RCC 7860 (cell line): ENCODE results near the gene RGS5.
"Not testable (repeated sequence)": the region's sequence is repeated elsewhere in the genome, so short reads cannot be mapped to it uniquely, and the experiment has no call there.

Source experiments
- DNase-seq: peaks from one replicate; pipeline ENCODE4 v3.0.0-alpha.2; 2015; ENCODE audit warnings: low spot score
- FAIRE-seq: peaks from 2 replicates; lab custom pipeline; 2012; peaks lifted over from hg19 to GRCh38; lab: Jason Lieb, UNC

RGS5 gene, protein sequence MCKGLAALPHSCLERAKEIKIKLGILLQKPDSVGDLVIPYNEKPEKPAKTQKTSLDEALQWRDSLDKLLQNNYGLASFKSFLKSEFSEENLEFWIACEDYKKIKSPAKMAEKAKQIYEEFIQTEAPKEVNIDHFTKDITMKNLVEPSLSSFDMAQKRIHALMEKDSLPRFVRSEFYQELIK

DNA sequence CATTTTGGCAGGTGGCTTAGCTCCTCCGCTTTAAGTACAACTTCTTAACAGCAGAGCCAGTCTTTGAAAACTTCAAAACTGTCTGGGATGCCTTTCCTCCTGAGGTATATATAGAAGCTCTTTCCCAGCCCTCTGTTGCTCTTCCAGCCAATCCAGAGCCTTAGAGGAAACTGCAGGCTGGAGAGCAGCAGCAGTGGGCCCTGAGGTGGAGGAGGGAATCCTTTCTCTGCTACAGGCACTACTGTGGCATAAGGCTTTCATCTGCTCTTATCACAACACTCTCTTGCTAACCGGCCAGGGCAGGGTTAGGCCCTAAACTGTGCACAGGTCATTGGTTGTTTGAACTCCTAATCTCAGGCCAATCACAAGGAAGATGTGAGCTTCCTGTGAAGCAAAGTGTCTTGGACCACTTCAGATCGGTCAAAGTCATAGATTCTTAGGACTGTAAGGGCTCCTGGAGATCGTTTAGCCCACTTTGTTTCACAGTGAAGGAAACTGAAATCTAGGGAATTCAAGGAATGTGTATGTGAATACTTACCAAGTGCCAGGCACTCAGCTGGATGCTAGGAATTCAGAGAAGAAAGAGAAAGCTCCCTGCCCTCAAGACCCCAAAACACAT is at the start of gene RGS5:
Gene RGS5, minus strand, starts transcription at position 84 of the 619 bp plus-strand sequence. Its CDS starts 81 bp downstream, at position 3.
- no peak for FAIRE-seq

GRCh38 chr1:163250382-163250974 is 47.8 kb upstream of the RGS5 start:
- DNase-seq (no peak), FAIRE-seq (no peak)

More for the DNA sequence above, at the start of gene RGS5:
- no peak for DNase-seq

DNA sequence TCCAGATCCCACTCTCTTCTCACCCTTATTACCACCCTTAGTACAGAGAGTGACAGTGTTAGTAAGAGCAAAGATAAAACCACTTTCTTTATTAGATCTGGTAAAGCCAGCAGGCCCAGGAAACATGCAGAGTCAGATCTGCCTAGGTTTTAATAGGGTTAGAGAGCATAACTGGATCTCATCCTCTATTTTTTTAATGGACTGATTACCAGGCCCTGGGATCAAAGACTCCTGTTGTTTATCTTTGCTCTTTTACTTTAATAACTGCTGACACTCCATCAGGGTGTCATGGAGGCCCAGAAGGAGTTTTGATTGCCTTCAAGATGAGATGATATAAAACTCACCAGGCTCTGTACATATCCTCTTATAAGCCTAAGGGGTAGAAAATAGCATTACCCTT is 45.3 kb upstream of the RGS5 start:
- no peak for DNase-seq
- no peak for FAIRE-seq

DNA sequence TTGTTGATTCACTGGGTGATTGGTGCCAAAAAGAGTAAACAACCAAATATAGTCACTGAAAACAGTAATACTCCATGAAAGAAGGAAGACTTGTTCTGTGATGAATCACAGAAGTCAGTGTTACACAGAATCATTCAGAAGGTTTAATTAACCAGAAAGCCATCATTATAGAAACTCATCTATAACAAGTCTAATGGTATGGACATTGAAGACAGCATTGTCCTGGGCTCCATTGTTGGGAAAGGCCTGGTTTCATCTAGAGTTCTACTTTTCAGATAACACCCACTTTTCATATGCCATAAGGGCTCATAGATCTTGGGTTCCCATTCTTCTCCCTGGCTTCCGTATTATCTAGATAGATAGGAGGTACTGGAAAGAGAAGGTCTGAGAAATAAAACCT is 41.9 kb upstream of the RGS5 start:
- not testable (repeated sequence) for DNase-seq, FAIRE-seq

GRCh38 chr1:163241746-163242145 is 39.0 kb upstream of the RGS5 start:
- FAIRE-seq (no peak), DNase-seq (no peak)

DNA sequence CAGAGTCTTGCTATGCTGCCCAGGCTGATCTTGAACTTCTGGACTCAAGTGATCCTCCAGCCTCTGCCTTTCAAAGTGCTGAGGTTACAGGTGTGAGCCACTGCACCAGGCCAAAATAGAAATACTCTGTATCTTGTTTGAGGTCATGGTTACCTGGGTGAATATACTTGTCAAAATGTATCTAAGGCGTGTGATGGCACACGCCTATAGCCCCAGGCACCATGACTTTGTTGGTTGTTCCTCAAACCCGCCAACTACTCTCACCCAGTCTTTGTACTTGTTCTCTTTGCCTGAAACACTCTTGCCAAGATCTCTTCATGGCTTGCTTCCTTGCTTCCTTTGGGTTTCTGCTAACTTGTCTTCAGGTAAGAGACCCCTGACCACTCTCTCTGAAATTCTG is 38.0 kb upstream of the RGS5 start:
- DNase-seq (no peak), FAIRE-seq (no peak)

GRCh38 chr1:163233643-163234042 is 30.9 kb upstream of the RGS5 start:
- not testable (repeated sequence) for FAIRE-seq

GRCh38 chr1:163231385-163231784 is 28.7 kb upstream of the RGS5 start:
- FAIRE-seq, result no peak

More at GRCh38 chr1:163233643-163234042, 30.9 kb upstream of the RGS5 start:
- not testable (repeated sequence) for DNase-seq

GRCh38 chr1:163230827-163231226 is 28.1 kb upstream of the RGS5 start:
- no peak for DNase-seq
- FAIRE-seq, result no peak

More at GRCh38 chr1:163231385-163231784, 28.7 kb upstream of the RGS5 start:
- DNase-seq, result no peak

- not testable (repeated sequence) for DNase-seq, FAIRE-seq
Observed at GRCh38 chr1:163228271-163228670, 25.6 kb upstream of the RGS5 start.

- DNase-seq (no peak), FAIRE-seq (no peak)
Observed at GRCh38 chr1:163227126-163227525, 24.4 kb upstream of the RGS5 start.

DNA sequence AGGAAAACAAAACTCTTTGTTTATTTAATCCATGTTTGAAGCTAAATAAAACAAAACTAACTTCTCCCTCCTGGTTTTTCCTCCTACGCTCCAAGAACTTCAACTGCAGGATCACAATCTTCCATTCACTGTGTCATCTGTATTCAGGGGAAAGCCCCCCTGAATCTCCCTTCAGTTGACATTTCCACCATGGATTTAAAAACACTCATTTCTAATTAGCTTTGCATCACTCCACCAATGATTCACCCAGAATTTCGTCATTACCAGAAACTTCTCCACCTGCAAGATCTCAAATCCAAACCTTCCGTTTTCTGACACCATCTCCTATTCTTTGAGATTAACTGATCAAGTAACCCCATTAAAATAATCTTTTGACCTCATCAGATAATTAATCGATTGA is 10.9 kb upstream of the RGS5 start:
- FAIRE-seq, result no peak
- DNase-seq, result no peak

- DNase-seq (no peak), FAIRE-seq (no peak)
Observed at GRCh38 chr1:163211667-163212066, 9.0 kb upstream of the RGS5 start.

- DNase-seq, result no peak
- no peak for FAIRE-seq
Observed at GRCh38 chr1:163205513-163205912, 2.8 kb upstream of the RGS5 start.

GRCh38 chr1:163203561-163203960 is 845 bp upstream of the RGS5 start:
- DNase-seq (no peak), FAIRE-seq (no peak)

DNA sequence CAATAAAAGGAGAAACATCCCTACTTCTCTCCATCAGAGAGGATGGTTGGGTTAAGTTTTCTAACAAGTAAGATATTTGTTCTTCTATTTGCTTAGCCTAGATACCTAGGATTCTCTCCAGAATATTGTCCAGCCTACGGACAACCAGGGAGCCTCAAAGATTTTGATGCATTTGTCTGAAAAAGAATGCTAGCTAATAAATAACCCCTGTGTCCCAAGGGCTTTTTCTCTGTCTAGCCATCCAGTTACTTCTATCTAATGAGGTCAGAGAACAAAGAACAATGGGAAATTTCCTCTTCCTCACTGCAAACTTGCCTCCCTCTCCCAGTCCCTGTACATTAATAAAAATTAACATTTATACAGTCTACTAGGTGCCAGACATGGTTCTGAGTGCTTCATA is 810 bp downstream of the RGS5 start:
- DNase-seq (no peak), FAIRE-seq (no peak)

GRCh38 chr1:163197022-163197421 is 5.7 kb downstream of the RGS5 start:
- no peak for DNase-seq
- no peak for FAIRE-seq

DNA sequence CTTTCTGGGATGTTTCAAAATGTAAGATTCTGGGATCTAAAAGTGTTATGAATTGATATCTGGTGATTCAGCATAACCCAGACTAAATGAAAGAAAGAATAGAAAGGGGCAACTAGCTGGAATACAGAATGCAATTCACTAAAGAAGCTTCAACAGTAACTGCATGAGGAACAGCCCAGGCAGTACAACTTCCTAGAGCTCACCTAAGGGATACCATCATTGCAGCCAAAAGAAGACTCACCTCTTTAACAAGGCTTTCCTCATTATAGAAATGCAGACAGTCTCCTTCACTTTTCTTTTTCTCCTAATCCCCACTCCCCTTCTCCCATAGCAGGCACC is 6.3 kb downstream of the RGS5 start:
- DNase-seq (no peak), FAIRE-seq (no peak)

GRCh38 chr1:163195728-163196448 is 6.8 kb downstream of the RGS5 start:
- FAIRE-seq (no peak), DNase-seq (no peak)

DNA sequence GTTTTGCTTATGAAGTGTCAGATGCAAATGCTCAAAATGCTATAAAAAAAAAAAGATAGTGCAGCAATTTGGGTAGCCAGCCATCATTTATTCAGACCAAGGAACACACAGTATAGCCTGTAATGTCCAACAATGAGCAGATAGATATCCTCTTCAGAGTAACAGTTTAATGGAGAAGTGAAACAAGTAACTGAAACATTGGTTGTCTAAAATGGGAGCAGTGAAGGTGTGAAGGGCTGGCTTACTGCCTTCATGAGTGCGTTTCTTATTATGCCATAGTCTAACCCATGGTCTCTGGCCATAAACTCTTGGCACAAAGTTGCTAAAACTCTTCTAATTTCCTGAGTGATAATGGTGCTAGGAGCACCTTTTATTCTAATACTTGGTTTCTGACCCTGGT is 11.4 kb downstream of the RGS5 start:
- no peak for FAIRE-seq

DNA sequence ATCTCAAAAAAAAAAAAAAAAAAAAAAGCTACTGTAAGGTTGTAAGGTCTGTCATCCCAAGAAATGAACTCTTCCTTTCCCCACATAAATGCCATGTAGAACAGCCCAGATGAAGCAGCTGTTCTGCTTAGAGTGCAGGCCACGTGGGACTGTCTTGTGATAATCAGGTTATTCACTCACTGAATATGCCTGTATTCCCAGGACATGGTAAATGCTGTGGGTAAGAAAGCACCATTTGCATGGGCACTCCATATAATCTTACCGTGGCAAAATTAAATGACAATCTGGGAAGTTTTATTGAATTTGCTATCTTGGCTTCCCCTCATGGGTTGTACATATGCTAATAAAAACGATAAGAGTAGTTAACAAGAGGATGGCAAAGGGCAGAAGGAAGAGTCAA is 13.8 kb downstream of the RGS5 start:
- FAIRE-seq, result no peak
- DNase-seq, result no peak

More for the DNA sequence above, 11.4 kb downstream of the RGS5 start:
- DNase-seq, result no peak

DNA sequence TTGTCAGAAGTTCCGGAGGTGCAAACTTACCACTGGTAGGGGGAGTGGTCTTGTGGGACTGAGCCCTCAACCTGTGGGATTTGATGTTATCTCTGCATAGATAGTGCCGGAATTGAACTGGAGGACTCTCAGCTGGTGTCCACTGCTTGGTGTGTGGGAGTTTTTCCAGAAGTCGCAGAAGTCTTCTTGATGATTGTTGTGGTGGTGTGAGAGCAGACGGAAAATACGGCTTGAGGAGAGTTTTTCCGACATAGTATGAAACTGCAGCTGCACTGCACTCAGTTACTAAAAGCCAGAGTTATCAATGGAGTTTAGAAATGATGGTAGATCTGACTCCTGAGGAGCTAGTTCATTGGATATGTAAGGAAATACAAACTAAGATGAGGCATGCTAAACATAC is 14.9 kb downstream of the RGS5 start:
- DNase-seq (no peak), FAIRE-seq (no peak)
